Lower leg skin (tissue), 4 donors: ENCODE measurements around the gene CSMD2. TPM values are rescaled to one million over a fixed set of nuclear protein-coding genes. Genes with fewer than 3 reads are reported as not detected.

Experiments
- DNase-seq, 2 donors: peaks; one replicate each; pipeline ENCODE4 v3.0.0-alpha.2; 2019; ENCODE audit warnings: low spot score in 2 of 2
- H3K4me3 ChIP-seq: fragments of 200-600 bp; sonication (generic); 2 replicates; pipeline ENCODE4 v1.5.1; 2017; ENCODE audit warnings: mild to moderate bottlenecking, low read depth; ENCODE audit not compliant: poor library complexity, severe bottlenecking
- CTCF ChIP-seq, 3 donors: fragments of 450-650 bp; IDR thresholded peaks; one replicate each; pipeline ENCODE4 v1.5.1; 2016; ENCODE audit warnings: antibody characterized with exemption in 3 of 3, mild to moderate bottlenecking in 3 of 3, moderate library complexity in 2 of 3
- POLR2A ChIP-seq, 2 donors: fragments of 450-650 bp; IDR thresholded peaks; one replicate each; pipeline ENCODE4 v1.6.1; 2016 to 2017; ENCODE audit warnings: antibody characterized with exemption in 2 of 2, mild to moderate bottlenecking in 1 of 2, moderate library complexity in 1 of 2
- WGBS, 2 donors: methylation state at CpG; one replicate each; pipeline ENCODE4 v1.1.5; 2018; 5-methylcytosine and 5-hydroxymethylcytosine counted together
- intact Hi-C: fragments of 100-400 bp; cut with DNase I; formaldehyde crosslinking; loops from one replicate; pipeline ENCODE4 v1.15.0; 2023; ENCODE audit warnings: low total_unique reads
- total RNA-seq, 4 donors: library from RNA; depleted of rRNA; stranded (reverse); fragments of >200 nt; gene quantifications; one replicate each; pipeline ENCODE4 v1.1.0, GENCODE V29; 2016

Gene CSMD2
- total RNA-seq, 4 donors from 2014 or later = 0.11 to 1.0 TPM; not detected in 2

GRCh38 chr1:33470495-33471012, 694.5 kb downstream of the CSMD2 start:
- intact Hi-C loops = no loop called here
- TF ChIP-seq CTCF (IDR thresholded peaks at IDR 0.05) (no peak), POLR2A (IDR thresholded peaks at IDR 0.05) (no peak)
- WGBS, 2 donors = 2% methylated on average over 11 of the region's 11 CpGs
- peak; percentile 81 to 94 for DNase-seq
- H3K4me3 ChIP-seq = no peak overlapping the region

GRCh38 chr1:33469691-33470090, 695.3 kb downstream of the CSMD2 start:
- intact Hi-C loops = loop anchor here (10.0 kb wide), 1 partner anchor 185 kb away; no protein-coding TSS in a partner anchor
- WGBS, 2 donors = 92 to 94% methylated on average over 2 of the region's 2 CpGs
- no peak for TF ChIP-seq POLR2A (IDR thresholded peaks at IDR 0.05)
- H3K4me3 ChIP-seq = no peak overlapping the region
- DNase-seq = no peak

GRCh38 chr1:33468967-33469366, 696.1 kb downstream of the CSMD2 start:
- intact Hi-C loops = loop anchor here (10.0 kb wide), 1 partner anchor 184 kb away; no protein-coding TSS in a partner anchor
- TF ChIP-seq CTCF (IDR thresholded peaks at IDR 0.05) (no peak), POLR2A (IDR thresholded peaks at IDR 0.05) (no peak)
- no peak for DNase-seq
- WGBS, 2 donors = 75 to 80% methylated on average over 3 of the region's 3 CpGs
- no peak overlapping the region for H3K4me3 ChIP-seq

- no peak for TF ChIP-seq POLR2A (IDR thresholded peaks at IDR 0.05)
- TF ChIP-seq CTCF (IDR thresholded peaks at IDR 0.05) = no peak
- intact Hi-C loops = loop anchor here (10.0 kb wide), 1 partner anchor 184 kb away; no protein-coding TSS in a partner anchor
- 95 to 98% methylated on average over 2 to 4 of the region's 4 CpGs for WGBS, 2 donors
- no peak overlapping the region for H3K4me3 ChIP-seq
- DNase-seq = no peak
Observed at GRCh38 chr1:33468531-33468930, 696.5 kb downstream of the CSMD2 start.

- DNase-seq = no peak
- intact Hi-C loops = loop anchor here (10.0 kb wide), 1 partner anchor 183 kb away; no protein-coding TSS in a partner anchor
- no peak for TF ChIP-seq CTCF (IDR thresholded peaks at IDR 0.05)
- no peak for TF ChIP-seq POLR2A (IDR thresholded peaks at IDR 0.05)
- H3K4me3 ChIP-seq = no peak overlapping the region
- WGBS, 2 donors = 69 to 79% methylated on average over 4 of the region's 4 CpGs
Observed at GRCh38 chr1:33468011-33468410, 697.0 kb downstream of the CSMD2 start.

GRCh38 chr1:33466159-33466558, 698.9 kb downstream of the CSMD2 start:
- TF ChIP-seq CTCF (IDR thresholded peaks at IDR 0.05) = no peak
- no peak for TF ChIP-seq POLR2A (IDR thresholded peaks at IDR 0.05)
- 67 to 72% methylated on average over 6 of the region's 6 CpGs for WGBS, 2 donors
- no peak overlapping the region for H3K4me3 ChIP-seq
- intact Hi-C loops = loop anchor here (10.0 kb wide), 1 partner anchor 181 kb away; no protein-coding TSS in a partner anchor
- DNase-seq = no peak
